Glomerular endothelial cell (primary cell): ENCODE data around the gene ADCK1. TPM values are rescaled to one million over a fixed set of nuclear protein-coding genes. Genes with fewer than 3 reads are reported as not detected.
"Not testable (repeated sequence)": the region's sequence is repeated elsewhere in the genome, so short reads cannot be mapped to it uniquely, and the experiment has no call there.

Experiments
- DNase-seq: peaks from one replicate; pipeline ENCODE4 v3.0.0-alpha.2; 2011; ENCODE audit warnings: low read depth, low spot score; ENCODE audit errors: extremely low read depth
- total RNA-seq: library from RNA; depleted of rRNA; stranded (reverse); fragments of >200 nt; gene quantifications from 2 replicates; pipeline ENCODE4 v1.2.3, GENCODE V29; 2015

ADCK1 gene
- total RNA-seq, result 7.2 and 12.7 TPM in 2 replicates

GRCh38 chr14:77799863-77800730 is at the start of gene ADCK1:
Gene ADCK1 (plus strand): TSS chr14:77800109. CDS start chr14:77818979, 18,870 bp downstream.
- DNase-seq, result peak; percentile 5

GRCh38 chr14:77752266-77752665 is 47.6 kb upstream of the ADCK1 start:
- no peak for DNase-seq

GRCh38 chr14:77752799-77753516 is 47.0 kb upstream of the ADCK1 start:
- DNase-seq, result no peak

GRCh38 chr14:77760381-77761204 is 39.3 kb upstream of the ADCK1 start, which contains the start of gene SNW1:
Gene SNW1 (minus strand): TSS chr14:77761156. CDS start chr14:77761127, 29 bp downstream.
- DNase-seq, result peak; percentile 23

- peak; percentile 79 for DNase-seq
These were observed 38.5 kb upstream of the ADCK1 start for GRCh38 chr14:77761205-77761931.

- no peak for DNase-seq
These were observed 36.6 kb upstream of the ADCK1 start for GRCh38 chr14:77763316-77763715.

GRCh38 chr14:77763978-77764377 is 35.9 kb upstream of the ADCK1 start:
- no peak for DNase-seq

GRCh38 chr14:77768442-77769069 is 31.4 kb upstream of the ADCK1 start:
- not testable (repeated sequence) for DNase-seq

GRCh38 chr14:77773966-77774365 is 25.9 kb upstream of the ADCK1 start:
- not testable (repeated sequence) for DNase-seq

- DNase-seq, result no peak
These were observed 17.7 kb upstream of the ADCK1 start for GRCh38 chr14:77782202-77782601.

GRCh38 chr14:77786148-77786547 is 13.8 kb upstream of the ADCK1 start:
- no peak for DNase-seq

- DNase-seq, result no peak
These were observed 9.2 kb upstream of the ADCK1 start for GRCh38 chr14:77790566-77791224.

GRCh38 chr14:77791225-77791600 is 8.7 kb upstream of the ADCK1 start:
- DNase-seq, result no peak

GRCh38 chr14:77793255-77793654 is 6.7 kb upstream of the ADCK1 start:
- not testable (repeated sequence) for DNase-seq

- DNase-seq, result no peak
These were observed 5.6 kb upstream of the ADCK1 start for GRCh38 chr14:77794357-77794756.

- DNase-seq, result not testable (repeated sequence)
These were observed 453 bp upstream of the ADCK1 start for GRCh38 chr14:77799456-77799855.

- DNase-seq, result no peak
These were observed 905 bp downstream of the ADCK1 start for GRCh38 chr14:77800814-77801213.

GRCh38 chr14:77804592-77804991 is 4.7 kb downstream of the ADCK1 start:
- DNase-seq, result no peak

GRCh38 chr14:77805706-77806105 is 5.8 kb downstream of the ADCK1 start:
- DNase-seq, result no peak
